GM19395 (cell line): ENCODE measurements around the gene HPCA.

Experiments
- ATAC-seq: cut with Tn5 transposase; IDR thresholded peaks from one replicate; pipeline ENCODE4 v1.9.1; 2021; ENCODE audit warnings: mild to moderate bottlenecking, moderate library complexity; ENCODE audit not compliant: unreplicated experiment

The HPCA gene

GRCh38 chr1:32928715-32929114 lies 42.4 kb downstream of the HPCA start:
- no peak for ATAC-seq

DNA sequence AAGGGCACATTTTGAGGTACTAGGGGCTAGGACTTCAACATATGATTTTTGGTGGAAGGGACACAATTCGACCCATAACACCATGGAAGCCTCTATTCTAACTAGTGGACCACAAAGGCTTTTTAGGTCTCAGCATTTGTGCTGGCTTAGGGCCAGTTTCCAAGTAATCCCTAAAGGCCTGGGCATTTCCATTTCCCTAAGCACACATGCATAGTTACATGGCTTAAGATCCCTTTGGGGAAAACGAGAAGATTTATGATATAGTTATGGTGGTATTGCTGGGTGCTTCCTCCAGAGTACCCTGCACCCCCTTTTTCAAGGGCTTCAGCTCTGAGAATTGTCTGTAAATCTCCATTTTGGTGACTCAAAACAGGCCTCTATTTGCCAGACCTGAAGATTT lies 43.1 kb downstream of the HPCA start:
- ATAC-seq = no peak

- no peak for ATAC-seq
These were observed 45.5 kb downstream of the HPCA start for GRCh38 chr1:32931760-32932159.

DNA sequence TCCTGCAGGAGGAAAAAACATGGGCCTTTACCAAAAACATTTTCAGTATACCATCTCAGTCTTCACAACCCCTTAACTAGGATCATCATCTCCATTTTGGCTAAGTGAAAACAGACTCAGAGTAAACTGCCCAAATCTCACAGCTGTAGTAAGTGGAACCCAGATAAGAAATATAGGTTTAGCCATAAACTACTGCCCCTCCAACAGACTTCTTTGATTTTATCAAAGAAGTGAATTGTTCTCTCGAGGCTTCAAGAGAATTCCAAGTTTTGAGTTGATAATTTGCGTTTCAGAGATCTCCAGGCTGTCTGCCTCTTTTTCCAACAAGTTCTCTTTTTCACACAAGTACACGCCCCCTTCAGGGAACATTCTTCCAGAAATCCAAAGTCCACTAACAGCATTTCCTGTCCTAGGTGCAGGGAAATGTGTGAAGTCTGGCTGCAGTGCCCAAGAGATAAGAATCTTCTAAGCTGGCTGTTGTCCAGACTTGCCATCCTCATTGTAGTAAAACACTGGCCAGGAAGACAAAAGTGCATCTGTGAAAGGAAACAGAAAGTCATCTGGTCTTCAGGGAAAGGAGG lies 47.5 kb downstream of the HPCA start:
- no peak for ATAC-seq

GRCh38 chr1:32934535-32934934 lies 48.2 kb downstream of the HPCA start:
- ATAC-seq = no peak

GRCh38 chr1:32937061-32937460 lies 50.8 kb downstream of the HPCA start:
- ATAC-seq = no peak

- ATAC-seq = no peak
These were observed 53.5 kb downstream of the HPCA start for GRCh38 chr1:32939655-32940371.

DNA sequence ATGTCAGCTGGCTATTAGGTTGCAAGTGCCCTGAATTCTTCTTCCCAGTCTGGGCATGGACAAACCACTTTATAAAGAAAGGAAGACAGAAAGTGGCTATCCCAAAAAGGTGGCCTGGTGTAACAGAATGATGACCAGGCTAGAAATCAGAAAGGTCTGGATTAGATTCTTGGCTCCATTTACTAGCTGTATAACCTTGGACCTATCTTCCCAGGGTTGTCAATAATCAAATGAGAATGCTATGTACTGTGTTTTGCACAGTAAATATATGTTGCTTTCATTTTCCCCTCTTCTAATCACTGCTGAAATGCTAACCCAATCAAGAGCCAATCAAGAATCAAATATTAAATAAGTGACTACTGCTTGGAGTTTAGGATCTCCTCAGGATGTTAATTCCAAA lies 57.9 kb downstream of the HPCA start:
- ATAC-seq = no peak
